Lung (tissue), 12 donors: Measurements from ENCODE around the gene DAGLA. TPM values are rescaled to one million over a fixed set of nuclear protein-coding genes. Genes with fewer than 3 reads are reported as not detected.

ENCODE experiments used
- ATAC-seq: fragments of 200-7000 bp; cut with Tn5 transposase; one replicate; pipeline ENCODE4 v1.9.1; 2020; ENCODE audit warnings: moderate number of reproducible peaks; ENCODE audit not compliant: insufficient read depth, low FRiP score
- DNase-seq, 3 donors: peaks; one replicate each; pipeline ENCODE4 v3.0.0-alpha.2; 2013 to 2017
- H3K27ac ChIP-seq, 2 donors: one replicate each; pipeline ENCODE4 v1.5.1; 2013; ENCODE audit warnings: mild to moderate bottlenecking in 2 of 2, moderate library complexity in 2 of 2, control low read depth in 1 of 2, inconsistent platforms in 1 of 2, low read depth in 1 of 2, low read length in 1 of 2
- H3K27me3 ChIP-seq, 3 donors: one replicate each; pipeline ENCODE4 v1.5.1; 2013; ENCODE audit warnings: low read length in 2 of 3; ENCODE audit not compliant: control insufficient read depth in 3 of 3, insufficient read depth in 3 of 3
- H3K36me3 ChIP-seq, 4 donors: one replicate each; pipeline ENCODE4 v1.5.1; 2013; ENCODE audit warnings: low read length in 4 of 4, mild to moderate bottlenecking in 1 of 4, moderate library complexity in 1 of 4; ENCODE audit not compliant: control insufficient read depth in 4 of 4, insufficient read depth in 4 of 4
- H3K4me1 ChIP-seq, 5 donors: one replicate each; pipeline ENCODE4 v1.5.1; 2013; ENCODE audit warnings: low read length in 5 of 5, mild to moderate bottlenecking in 2 of 5, moderate library complexity in 1 of 5; ENCODE audit not compliant: control insufficient read depth in 5 of 5, insufficient read depth in 5 of 5
- H3K4me3 ChIP-seq: one replicate; pipeline ENCODE4 v1.5.1; 2013; ENCODE audit warnings: mild to moderate bottlenecking, control low read depth, moderate library complexity
- H3K9ac ChIP-seq, 2 donors: one replicate each; pipeline ENCODE4 v1.5.1; 2013; ENCODE audit warnings: low read length in 2 of 2, control low read depth in 1 of 2; ENCODE audit not compliant: insufficient read depth in 1 of 2
- H3K9me3 ChIP-seq, 4 donors: one replicate each; pipeline ENCODE4 v1.5.1; 2013; ENCODE audit warnings: low read length in 3 of 4, mild to moderate bottlenecking in 1 of 4, moderate library complexity in 1 of 4; ENCODE audit not compliant: control insufficient read depth in 4 of 4, insufficient read depth in 3 of 4
- CTCF ChIP-seq: IDR thresholded peaks from 2 replicates; pipeline ENCODE4 v1.5.1; 2012; ENCODE audit warnings: mild to moderate bottlenecking; ENCODE audit errors: control extremely low read depth, extremely low read depth
- WGBS, 2 donors: extraction: QIAGEN DNeasy Blood & Tissue Kit; methylation state at CpG; one replicate each; pipeline ENCODE4 v1.1.7; 2013; 5-methylcytosine and 5-hydroxymethylcytosine counted together
- polyA plus RNA-seq, 2 donors: library from polyadenylated mRNA; stranded (reverse); fragments of 200-250 nt; gene quantifications; one replicate each; pipeline ENCODE4 v1.2.1, GENCODE V29; 2013
- total RNA-seq, 2 donors: library from RNA; depleted of rRNA in 1 of 2; stranded (reverse); fragments of >200 nt in 1 of 2; gene quantifications; one replicate each; pipeline ENCODE4 v1.2.1, GENCODE V29; 2014 to 2021
- donor health status: control.
- donor health status: control.
- donor health status: Bipolar disorder and iron deficiency.
- donor health status: healthy.
- donor health status: DM: yes; HTN: yes; CAD: no.

The DAGLA gene
- total and polyA plus RNA-seq, 4 donors, result 1.5 to 7.5 (median 2.9) TPM

- WGBS, 2 donors, result 85 to 87% methylated on average over 3 of the region's 3 CpGs
- no peak overlapping the region for H3K27ac ChIP-seq
- no peak for TF ChIP-seq CTCF
- ATAC-seq (no peak), DNase-seq (no peak)
- no peaks in the 10 kb centered on the region for H3K27me3 ChIP-seq
- H3K4me3 ChIP-seq, result no peak overlapping the region
- H3K9ac ChIP-seq, result no peak overlapping the region
- H3K4me1 ChIP-seq, result no peaks in the 10 kb centered on the region
- peaks cover 0 to 9% (median 3%) of the 10 kb centered on the region in 4 donors for H3K36me3 ChIP-seq
- H3K9me3 ChIP-seq, result no peaks in the 10 kb centered on the region
Measured at GRCh38 chr11:61727401-61727811, 47.2 kb downstream of the DAGLA start.

GRCh38 chr11:61728066-61728939 is 48.1 kb downstream of the DAGLA start:
- no peak for TF ChIP-seq CTCF
- peak overlapping the region in 1 of 2 donors; percentile 9 for H3K27ac ChIP-seq
- WGBS, 2 donors, result 91 to 94% methylated on average over 33 of the region's 33 CpGs

GRCh38 chr11:61728940-61729219 is 48.7 kb downstream of the DAGLA start:
- peaks cover 0 to 4% (median 2%) of the 10 kb centered on the region in 4 donors for H3K36me3 ChIP-seq
- no peak overlapping the region for H3K9ac ChIP-seq
- ATAC-seq (no peak), DNase-seq (no peak)
- H3K9me3 ChIP-seq, result no peaks in the 10 kb centered on the region
- no peak for TF ChIP-seq CTCF
- WGBS, 2 donors, result 62 to 70% methylated on average over 8 of the region's 8 CpGs
- H3K27me3 ChIP-seq, result no peaks in the 10 kb centered on the region
- H3K4me1 ChIP-seq, result peaks cover 0 to 2% (median 0%) of the 10 kb centered on the region in 5 donors
- H3K4me3 ChIP-seq, result no peak overlapping the region
- peak overlapping the region in 1 of 2 donors; percentile 23 for H3K27ac ChIP-seq

More at GRCh38 chr11:61728066-61728939, 48.1 kb downstream of the DAGLA start:
- Histone ChIP-seq H3K4me3 (no peak overlapping the region), H3K9ac (no peak overlapping the region), H3K36me3 (peaks cover 0 to 9% (median 3%) of the 10 kb centered on the region in 4 donors), H3K4me1 (peaks cover 0 to 2% (median 0%) of the 10 kb centered on the region in 5 donors), H3K9me3 (no peaks in the 10 kb centered on the region), H3K27me3 (no peaks in the 10 kb centered on the region)
- ATAC-seq (no peak), DNase-seq (no peak)
